Type B pancreatic cell (in vitro differentiated cells): ENCODE results near the gene AP3B1. TPM values are rescaled to one million over a fixed set of nuclear protein-coding genes. Genes with fewer than 3 reads are reported as not detected.
A peak's percentile ranks its signal among the peaks of the same experiment; 100 is the strongest.

Experiments
- DNase-seq: peaks from one replicate; pipeline ENCODE4 v3.0.0; 2021; ENCODE audit warnings: mixed read lengths; ENCODE audit not compliant: unreplicated experiment; ENCODE audit errors: extremely low spot score
- H3K27ac Mint-ChIP-seq: 2 replicates; pipeline ENCODE4 v1.8.0; 2021; ENCODE audit warnings: mild to moderate bottlenecking, mixed read lengths
- H3K27me3 Mint-ChIP-seq: 2 replicates; pipeline ENCODE4 v1.8.0; 2021; ENCODE audit warnings: mixed read lengths
- H3K36me3 Mint-ChIP-seq: 2 replicates; pipeline ENCODE4 v1.8.0; 2021; ENCODE audit warnings: mixed read lengths
- H3K4me1 Mint-ChIP-seq: one replicate; pipeline ENCODE4 v1.8.0; 2021; ENCODE audit warnings: mixed read lengths; ENCODE audit not compliant: unreplicated experiment
- H3K4me3 Mint-ChIP-seq: 2 replicates; pipeline ENCODE4 v1.8.0; 2021; ENCODE audit warnings: mild to moderate bottlenecking, mixed read lengths
- H3K9me3 Mint-ChIP-seq: 2 replicates; pipeline ENCODE4 v1.8.0; 2021; ENCODE audit warnings: mixed read lengths
- CTCF ChIP-seq: fragments of 200-600 bp; sonication (generic); conservative IDR thresholded peaks from 2 replicates; pipeline ENCODE4 v1.5.0; 2021; ENCODE audit warnings: antibody characterized with exemption, mild to moderate bottlenecking
- total RNA-seq: library from RNA; stranded (reverse); gene quantifications from 2 replicates; pipeline ENCODE4 v1.2.1, GENCODE V29; 2021; ENCODE audit warnings: low replicate concordance

AP3B1 gene
- total RNA-seq, 1 donor from 2014 or later, result 48.4 TPM

DNA sequence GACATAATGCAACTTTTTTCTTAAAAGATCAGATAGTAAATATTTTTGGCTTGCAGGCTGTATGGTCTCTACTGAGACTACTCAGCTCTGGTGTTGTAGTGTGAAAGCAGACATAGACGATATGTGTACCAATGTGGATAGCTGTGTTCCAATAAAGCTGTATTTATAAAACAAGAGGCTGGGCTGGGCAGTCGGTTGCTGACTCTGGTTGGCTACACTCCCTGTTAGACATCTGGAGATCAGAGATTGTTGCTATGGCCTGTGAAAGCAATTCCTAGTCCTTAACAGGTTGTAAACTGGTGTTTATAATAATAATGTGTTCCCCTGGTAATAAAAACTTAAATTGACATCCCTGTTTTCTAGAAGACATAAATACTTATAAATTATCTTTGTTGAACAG is 41.5 kb upstream of the AP3B1 start:
- H3K27ac Mint-ChIP-seq, result no peak overlapping the region
- DNase-seq, result no peak
- no peak for TF ChIP-seq CTCF
- no peaks in the 10 kb centered on the region for H3K9me3 Mint-ChIP-seq
- peaks cover 16% of the 10 kb centered on the region for H3K4me1 Mint-ChIP-seq
- H3K36me3 Mint-ChIP-seq, result no peaks in the 10 kb centered on the region
- H3K27me3 Mint-ChIP-seq, result no peaks in the 10 kb centered on the region
- no peak overlapping the region for H3K4me3 Mint-ChIP-seq

DNA sequence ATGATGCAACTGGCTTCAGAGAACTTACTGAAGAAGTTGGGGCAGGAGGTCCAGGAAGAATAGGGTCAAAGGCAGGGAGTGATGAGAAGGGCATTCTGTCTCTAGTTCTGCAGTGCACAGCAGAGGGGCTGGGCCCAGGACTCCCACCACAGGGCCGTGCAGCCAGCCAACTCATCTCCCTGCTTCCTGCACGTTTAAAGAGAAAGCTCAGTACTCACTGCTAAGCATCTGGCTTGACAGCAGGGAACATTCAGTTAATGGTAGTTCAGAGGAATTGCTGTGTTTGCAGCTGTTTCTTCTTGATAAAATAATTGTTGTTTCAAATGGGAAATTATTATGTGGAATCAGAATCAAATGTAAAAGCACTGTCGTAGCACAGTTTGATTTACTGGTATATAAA is 40.3 kb upstream of the AP3B1 start:
- Mint-ChIP-seq H3K36me3 (no peaks in the 10 kb centered on the region), H3K4me3 (no peak overlapping the region), H3K9me3 (no peaks in the 10 kb centered on the region), H3K4me1 (peaks cover 11% of the 10 kb centered on the region), H3K27ac (no peak overlapping the region), H3K27me3 (no peaks in the 10 kb centered on the region)
- TF ChIP-seq CTCF, result no peak
- DNase-seq, result no peak

DNA sequence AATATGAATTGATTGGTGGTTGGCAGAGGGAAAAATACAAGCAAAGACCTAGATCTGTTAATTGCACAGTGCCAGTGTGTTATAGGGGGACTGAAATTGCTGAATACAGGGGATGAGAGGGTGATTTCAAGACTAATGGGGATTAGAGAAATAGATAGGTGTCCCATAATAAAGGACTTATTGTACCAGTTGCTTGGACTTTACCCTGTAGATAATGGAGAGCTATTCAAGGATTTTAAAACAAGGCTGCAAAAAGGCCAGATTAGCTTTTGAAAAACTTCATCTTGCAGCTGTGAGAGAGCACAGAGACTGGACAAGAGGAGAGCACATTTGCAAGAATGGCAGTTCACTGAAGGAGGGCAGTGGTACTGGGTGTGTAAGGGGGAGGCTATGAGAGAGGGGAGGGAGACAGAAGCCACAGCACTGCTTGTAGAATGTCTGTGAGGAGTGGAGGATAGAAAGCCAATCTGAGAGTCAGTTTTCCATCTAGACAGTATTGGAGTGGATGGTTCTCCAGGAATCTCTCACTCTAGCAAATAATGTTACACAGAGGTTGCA is 37.1 kb upstream of the AP3B1 start:
- Mint-ChIP-seq H3K4me1 (peaks cover 16% of the 10 kb centered on the region), H3K27me3 (peaks cover 4% of the 10 kb centered on the region), H3K4me3 (no peak overlapping the region), H3K27ac (no peak overlapping the region), H3K36me3 (no peaks in the 10 kb centered on the region), H3K9me3 (peaks cover 9% of the 10 kb centered on the region)
- no peak for TF ChIP-seq CTCF
- DNase-seq, result no peak

DNA sequence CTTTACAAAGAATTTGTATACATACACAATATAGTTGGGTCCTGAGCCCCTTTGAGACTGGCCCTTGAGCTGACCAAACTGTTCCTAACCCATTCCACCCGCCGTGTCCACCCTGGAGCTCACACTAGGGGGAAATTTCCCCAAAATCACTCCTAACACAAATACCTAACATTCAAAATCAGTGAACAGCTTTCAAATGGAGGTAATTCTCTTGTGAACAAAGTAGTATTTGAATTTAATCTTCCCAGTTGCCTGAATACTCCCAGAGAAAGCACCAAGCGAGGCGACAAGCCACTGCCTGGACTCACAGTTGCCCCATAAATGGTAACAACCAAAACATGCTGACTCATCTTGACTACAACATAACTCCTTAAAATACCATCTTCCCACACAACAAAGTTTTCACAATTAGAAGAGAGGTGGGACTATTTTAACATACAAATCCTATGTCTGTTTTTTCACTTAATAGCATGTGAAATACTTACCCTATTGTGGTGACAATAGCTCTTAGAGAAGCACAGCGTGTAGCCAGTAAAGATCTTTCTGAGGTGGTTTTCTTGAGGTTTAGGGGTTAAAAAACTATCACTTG is 34.2 kb upstream of the AP3B1 start:
- H3K27me3 Mint-ChIP-seq, result peaks cover 4% of the 10 kb centered on the region
- no peak for DNase-seq
- no peaks in the 10 kb centered on the region for H3K36me3 Mint-ChIP-seq
- H3K4me1 Mint-ChIP-seq, result peaks cover 11% of the 10 kb centered on the region
- no peak overlapping the region for H3K27ac Mint-ChIP-seq
- no peak overlapping the region for H3K4me3 Mint-ChIP-seq
- peaks cover 9% of the 10 kb centered on the region for H3K9me3 Mint-ChIP-seq
- TF ChIP-seq CTCF, result no peak

- Mint-ChIP-seq H3K4me3 (no peak overlapping the region), H3K36me3 (no peaks in the 10 kb centered on the region), H3K4me1 (peaks cover 11% of the 10 kb centered on the region), H3K9me3 (peaks cover 9% of the 10 kb centered on the region), H3K27ac (peak overlapping the region; percentile 15), H3K27me3 (peaks cover 4% of the 10 kb centered on the region)
- no peak for DNase-seq
- no peak for TF ChIP-seq CTCF
Observed at GRCh38 chr5:78327761-78328510, 33.4 kb upstream of the AP3B1 start.
